ENCODE results near the gene MIA3.

Gene MIA3

GRCh38 chr1:222618001-222618879, at the start of gene MIA3:
Gene MIA3 (plus strand): TSS chr1:222618097. CDS start chr1:222618111, 14 bp downstream.
- no peak for TF ChIP-seq CTCF (IDR thresholded peaks at IDR 0.05; ENCODE audit: extremely low read depth, insufficient read depth, missing control alignments)
- in situ Hi-C loops (cut with MboI; ENCODE audit: low pct_unique_long_range_greater_than_20kb, low sequenced_read_pairs, unreplicated experiment): no loop called here
- DNase-seq (ENCODE audit: low spot score): peak; percentile 95

GRCh38 chr1:222570837-222571236, 47.1 kb upstream of the MIA3 start:
- TF ChIP-seq CTCF (IDR thresholded peaks at IDR 0.05; ENCODE audit: extremely low read depth, insufficient read depth, missing control alignments): no peak
- no peak for DNase-seq (ENCODE audit: low spot score)
- in situ Hi-C loops (cut with MboI; ENCODE audit: low pct_unique_long_range_greater_than_20kb, low sequenced_read_pairs, unreplicated experiment): no loop called here

- TF ChIP-seq CTCF (IDR thresholded peaks at IDR 0.05; ENCODE audit: extremely low read depth, insufficient read depth, missing control alignments): no peak
- DNase-seq (ENCODE audit: low spot score): no peak
- in situ Hi-C loops (cut with MboI; ENCODE audit: low pct_unique_long_range_greater_than_20kb, low sequenced_read_pairs, unreplicated experiment): no loop called here
Observed at GRCh38 chr1:222579316-222579715, 38.6 kb upstream of the MIA3 start.

- DNase-seq (ENCODE audit: low spot score): peak; percentile 18
- in situ Hi-C loops (cut with MboI; ENCODE audit: low pct_unique_long_range_greater_than_20kb, low sequenced_read_pairs, unreplicated experiment): no loop called here
- no peak for TF ChIP-seq CTCF (IDR thresholded peaks at IDR 0.05; ENCODE audit: extremely low read depth, insufficient read depth, missing control alignments)
Observed at GRCh38 chr1:222582099-222582774, 35.7 kb upstream of the MIA3 start.

- DNase-seq (ENCODE audit: low spot score): peak; percentile 9
- TF ChIP-seq CTCF (IDR thresholded peaks at IDR 0.05; ENCODE audit: extremely low read depth, insufficient read depth, missing control alignments): no peak
- in situ Hi-C loops (cut with MboI; ENCODE audit: low pct_unique_long_range_greater_than_20kb, low sequenced_read_pairs, unreplicated experiment): no loop called here
Observed at GRCh38 chr1:222583079-222583478, 34.8 kb upstream of the MIA3 start.

- no peak for TF ChIP-seq CTCF (IDR thresholded peaks at IDR 0.05; ENCODE audit: extremely low read depth, insufficient read depth, missing control alignments)
- in situ Hi-C loops (cut with MboI; ENCODE audit: low pct_unique_long_range_greater_than_20kb, low sequenced_read_pairs, unreplicated experiment): no loop called here
- DNase-seq (ENCODE audit: low spot score): no peak
Observed at GRCh38 chr1:222586842-222587241, 31.1 kb upstream of the MIA3 start.
